Bronchial epithelial cell (primary cell): Measurements from ENCODE around the gene MLST8. TPM values are rescaled to one million over a fixed set of nuclear protein-coding genes. Genes with fewer than 3 reads are reported as not detected.

ENCODE experiments used
- DNase-seq: peaks from one replicate; pipeline ENCODE4 v3.0.0-alpha.2; 2010; ENCODE audit warnings: low read depth
- FAIRE-seq: peaks from 2 replicates; lab custom pipeline; 2011; peaks lifted over from hg19 to GRCh38; lab: Jason Lieb, UNC
- H3K27me3 ChIP-seq: 2 replicates; pipeline ENCODE4 v1.5.1; 2011; ENCODE audit warnings: low read length; ENCODE audit not compliant: control insufficient read depth, insufficient read depth
- H3K36me3 ChIP-seq: 2 replicates; pipeline ENCODE4 v1.5.1; 2011; ENCODE audit warnings: low read length; ENCODE audit not compliant: control insufficient read depth, insufficient read depth
- H3K4me3 ChIP-seq: 2 replicates; pipeline ENCODE4 v1.5.1; 2011; ENCODE audit warnings: mild to moderate bottlenecking, low read depth, low read length, control low read depth
- CTCF ChIP-seq: IDR thresholded peaks from 2 replicates; pipeline ENCODE4 v1.5.1; 2011; ENCODE audit warnings: mild to moderate bottlenecking, moderate library complexity, low read length, control low read depth, inconsistent platforms; ENCODE audit not compliant: insufficient read depth, severe bottlenecking
- total RNA-seq: library from RNA; depleted of rRNA; stranded (reverse); fragments of >200 nt; gene quantifications from 2 replicates; pipeline ENCODE4 v1.2.1, GENCODE V29; 2014

The MLST8 gene
- total RNA-seq, 1 donor from 2014 or later = 11.6 TPM

GRCh38 chr16:2229091-2229490 lies 23.8 kb downstream of the MLST8 start:
- no peaks in the 10 kb centered on the region for H3K27me3 ChIP-seq
- FAIRE-seq (no peak), DNase-seq (no peak)
- no peak for TF ChIP-seq CTCF
- no peak overlapping the region for H3K4me3 ChIP-seq
- peaks cover 33% of the 10 kb centered on the region for H3K36me3 ChIP-seq

DNA sequence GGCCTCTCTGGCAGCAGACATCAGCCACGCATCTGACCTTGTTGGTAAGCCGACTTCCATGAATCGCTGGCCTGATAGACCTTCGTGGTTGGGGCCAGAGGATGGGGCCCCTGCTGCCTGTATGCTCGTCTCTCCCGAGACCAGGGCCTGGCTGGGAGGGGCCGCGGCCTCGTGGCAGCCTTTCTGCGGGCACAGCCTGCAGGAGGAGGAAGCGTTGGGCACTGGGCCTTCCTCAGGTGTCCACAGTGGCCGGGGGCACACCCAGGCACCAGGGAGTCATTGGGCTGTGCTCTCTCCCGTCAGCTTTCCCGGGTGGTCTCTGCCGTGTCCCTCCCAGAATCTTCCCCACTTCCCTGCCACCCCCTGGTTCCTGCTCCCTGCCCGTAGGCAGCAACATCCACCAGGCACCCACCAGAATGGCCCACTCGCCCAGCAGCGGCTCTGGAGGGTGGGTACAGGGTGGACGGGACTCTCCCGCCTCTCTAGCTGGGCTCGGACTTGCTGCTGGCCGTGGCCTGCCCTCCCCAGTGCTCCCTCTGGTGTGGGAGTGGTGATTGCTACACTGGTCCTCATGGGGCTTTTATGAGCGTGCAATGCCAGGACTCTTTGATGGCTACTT lies 24.5 kb downstream of the MLST8 start:
- FAIRE-seq (no peak), DNase-seq (no peak)
- Histone ChIP-seq H3K27me3 (no peaks in the 10 kb centered on the region), H3K36me3 (peaks cover 35% of the 10 kb centered on the region), H3K4me3 (no peak overlapping the region)
- no peak for TF ChIP-seq CTCF

GRCh38 chr16:2230376-2230775 lies 25.1 kb downstream of the MLST8 start:
- Histone ChIP-seq H3K4me3 (no peak overlapping the region), H3K27me3 (no peaks in the 10 kb centered on the region), H3K36me3 (peaks cover 37% of the 10 kb centered on the region)
- FAIRE-seq = no peak
- no peak for TF ChIP-seq CTCF
- DNase-seq = no peak

DNA sequence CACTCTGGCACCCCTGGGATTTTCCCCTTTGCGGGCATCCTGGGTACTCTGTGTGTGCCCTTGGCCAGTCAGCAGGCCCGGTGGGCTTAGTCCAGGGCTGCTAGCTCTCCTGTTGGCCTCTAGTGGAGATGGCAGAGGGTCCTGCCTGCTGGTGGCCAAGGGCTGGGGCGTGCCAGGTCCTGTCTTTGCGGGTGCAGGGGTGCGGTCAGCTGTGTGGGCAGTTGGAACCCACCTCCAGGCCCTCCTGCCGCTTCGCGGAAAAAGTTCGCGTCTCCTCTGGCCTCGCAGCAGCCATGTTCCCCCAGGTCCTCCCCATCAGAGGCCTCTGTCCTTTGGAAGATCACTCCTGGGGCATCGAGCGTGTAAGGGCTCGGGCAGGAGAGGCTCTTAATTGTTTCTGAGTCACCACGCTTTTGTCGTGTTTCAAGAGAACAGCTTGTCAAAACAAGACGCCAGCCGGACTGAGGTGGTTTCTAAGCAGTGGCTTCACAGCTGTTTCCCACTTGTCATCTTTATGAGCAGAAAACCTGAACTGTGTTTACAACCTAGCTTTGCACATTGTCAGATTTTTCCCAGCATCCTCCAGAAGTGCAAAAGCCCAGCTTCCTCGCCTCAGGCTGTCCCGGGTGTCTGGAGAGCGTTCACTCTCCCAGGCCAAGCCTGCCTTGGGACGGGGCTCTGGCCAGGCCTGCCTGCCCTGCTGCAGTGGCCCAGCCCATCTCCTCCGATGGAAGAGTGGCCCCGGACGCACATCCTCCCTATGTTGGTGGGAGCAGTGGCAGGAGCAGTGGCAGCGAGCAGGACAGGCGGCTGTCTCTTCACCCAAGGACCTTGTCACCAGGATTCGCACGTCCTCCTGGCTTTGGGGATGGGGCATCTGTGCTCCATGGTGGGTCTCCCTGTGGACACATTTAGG lies 26.0 kb downstream of the MLST8 start:
- no peak overlapping the region for H3K4me3 ChIP-seq
- TF ChIP-seq CTCF = no peak
- peaks cover 4% of the 10 kb centered on the region for H3K27me3 ChIP-seq
- H3K36me3 ChIP-seq = peaks cover 39% of the 10 kb centered on the region
- DNase-seq (peak; percentile 62), FAIRE-seq (peak; percentile 55)

DNA sequence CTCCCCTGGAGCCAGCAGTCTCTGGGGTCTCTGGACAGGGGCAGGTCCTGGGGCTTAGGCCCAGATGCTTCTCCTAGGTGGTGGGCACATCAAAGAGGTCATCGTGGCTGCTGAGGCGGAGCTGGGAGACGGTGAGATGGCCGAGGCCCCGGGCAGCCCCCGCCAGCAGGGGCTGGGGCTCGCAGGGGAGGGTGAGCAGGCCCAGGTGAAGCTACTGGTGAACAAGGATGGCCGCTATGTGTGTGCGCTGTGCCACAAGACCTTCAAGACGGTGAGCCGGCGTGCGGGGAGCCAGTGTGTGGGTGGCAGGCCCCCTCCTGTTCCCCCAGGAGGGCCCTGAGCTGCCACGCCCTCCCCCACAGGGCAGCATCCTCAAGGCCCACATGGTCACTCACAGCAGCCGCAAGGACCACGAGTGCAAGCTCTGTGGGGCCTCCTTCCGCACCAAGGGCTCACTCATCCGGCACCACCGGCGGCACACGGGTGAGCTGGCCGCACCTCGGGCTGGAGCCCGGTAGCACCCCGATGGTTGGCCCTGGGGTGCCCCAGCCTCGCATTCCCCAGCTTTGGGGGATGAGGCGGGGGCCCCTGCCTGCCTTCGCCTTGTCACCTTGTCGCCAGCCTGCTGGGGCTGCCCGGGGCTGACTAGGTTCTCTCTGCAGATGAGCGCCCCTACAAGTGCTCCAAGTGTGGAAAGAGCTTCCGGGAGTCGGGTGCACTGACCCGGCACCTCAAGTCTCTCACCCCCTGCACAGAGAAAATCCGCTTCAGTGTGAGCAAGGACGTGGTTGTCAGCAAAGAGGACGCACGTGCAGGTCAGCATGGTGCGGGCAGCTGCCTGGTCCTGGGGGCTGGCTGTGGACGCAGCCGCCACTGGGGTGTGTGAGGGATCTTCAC lies 27.1 kb downstream of the MLST8 start:
- peaks cover 38% of the 10 kb centered on the region for H3K36me3 ChIP-seq
- no peak overlapping the region for H3K4me3 ChIP-seq
- no peak for TF ChIP-seq CTCF
- no peak for DNase-seq
- FAIRE-seq = no peak
- H3K27me3 ChIP-seq = peaks cover 11% of the 10 kb centered on the region
